Gastroesophageal sphincter (tissue), 3 donors: ENCODE data around the gene HLA-DOA.

ENCODE experiments used
- POLR2A ChIP-seq, 2 donors: fragments of 450-650 bp; IDR thresholded peaks; one replicate each; pipeline ENCODE4 v1.6.1; 2017; ENCODE audit warnings: antibody characterized with exemption in 2 of 2, mild to moderate bottlenecking in 2 of 2, moderate library complexity in 1 of 2
- POLR2AphosphoS5 ChIP-seq: sonication (generic); formaldehyde crosslinking; IDR thresholded peaks from one replicate; pipeline ENCODE4 v1.6.1; 2017; ENCODE audit warnings: antibody characterized with exemption
- TF ChIP-seq, protein P1 (sequence below), 4 experiments: fragments of 200-600 bp in 2 of 4; fragments of 450-650 bp in 2 of 4; sonication (generic) in 1 of 4; IDR thresholded peaks; one replicate each; pipeline ENCODE4 v1.5.1; 2017 to 2019; ENCODE audit warnings: antibody characterized with exemption in 4 of 4, mild to moderate bottlenecking in 2 of 4, moderate library complexity in 2 of 4

- TF ChIP-seq, protein P1, sequence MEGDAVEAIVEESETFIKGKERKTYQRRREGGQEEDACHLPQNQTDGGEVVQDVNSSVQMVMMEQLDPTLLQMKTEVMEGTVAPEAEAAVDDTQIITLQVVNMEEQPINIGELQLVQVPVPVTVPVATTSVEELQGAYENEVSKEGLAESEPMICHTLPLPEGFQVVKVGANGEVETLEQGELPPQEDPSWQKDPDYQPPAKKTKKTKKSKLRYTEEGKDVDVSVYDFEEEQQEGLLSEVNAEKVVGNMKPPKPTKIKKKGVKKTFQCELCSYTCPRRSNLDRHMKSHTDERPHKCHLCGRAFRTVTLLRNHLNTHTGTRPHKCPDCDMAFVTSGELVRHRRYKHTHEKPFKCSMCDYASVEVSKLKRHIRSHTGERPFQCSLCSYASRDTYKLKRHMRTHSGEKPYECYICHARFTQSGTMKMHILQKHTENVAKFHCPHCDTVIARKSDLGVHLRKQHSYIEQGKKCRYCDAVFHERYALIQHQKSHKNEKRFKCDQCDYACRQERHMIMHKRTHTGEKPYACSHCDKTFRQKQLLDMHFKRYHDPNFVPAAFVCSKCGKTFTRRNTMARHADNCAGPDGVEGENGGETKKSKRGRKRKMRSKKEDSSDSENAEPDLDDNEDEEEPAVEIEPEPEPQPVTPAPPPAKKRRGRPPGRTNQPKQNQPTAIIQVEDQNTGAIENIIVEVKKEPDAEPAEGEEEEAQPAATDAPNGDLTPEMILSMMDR (IDR thresholded peaks at IDR 0.05): no peak
- TF ChIP-seq POLR2A (IDR thresholded peaks at IDR 0.05) (no peak), POLR2AphosphoS5 (no peak)
Observed at GRCh38 chr6:32993363-32993973, 15.9 kb downstream of the HLA-DOA start.
